ENCODE data around the gene KRTAP10-4.
"Not testable (repeated sequence)": the region's sequence is repeated elsewhere in the genome, so short reads cannot be mapped to it uniquely, and the experiment has no call there.

KRTAP10-4 gene

DNA sequence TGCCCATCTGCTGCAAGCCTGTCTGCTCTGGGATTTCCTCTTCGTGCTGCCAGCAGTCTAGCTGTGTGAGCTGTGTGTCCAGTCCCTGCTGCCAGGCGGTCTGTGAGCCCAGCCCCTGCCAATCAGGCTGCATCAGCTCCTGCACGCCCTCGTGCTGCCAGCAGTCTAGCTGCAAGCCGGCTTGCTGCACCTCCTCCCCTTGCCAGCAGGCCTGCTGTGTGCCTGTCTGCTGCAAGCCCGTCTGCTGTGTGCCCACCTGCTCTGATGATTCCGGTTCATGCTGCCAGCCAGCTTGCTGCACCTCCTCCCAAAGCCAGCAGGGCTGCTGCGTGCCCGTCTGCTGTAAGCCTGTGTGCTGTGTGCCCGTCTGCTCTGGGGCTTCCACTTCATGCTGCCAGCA lies 27.6 kb downstream of the KRTAP10-4 start:
- H3K4me3 ChIP-seq (ENCODE audit: low read length); H3K27me3 ChIP-seq (ENCODE audit: control insufficient read depth, insufficient read depth, low read length); H3K4me1 ChIP-seq (ENCODE audit: control insufficient read depth, insufficient read depth, low read length); H3K27ac ChIP-seq (ENCODE audit: low read length); H3K36me3 ChIP-seq (ENCODE audit: control insufficient read depth, insufficient read depth, low read length); H3K9me3 ChIP-seq (ENCODE audit: control insufficient read depth, insufficient read depth, low read length); DNase-seq (ENCODE audit: low read depth, low spot score): not testable (repeated sequence)
- no CpG with 5 or more reads among the region's 10 CpGs for WGBS (ENCODE audit: insufficient coverage, insufficient read length)

DNA sequence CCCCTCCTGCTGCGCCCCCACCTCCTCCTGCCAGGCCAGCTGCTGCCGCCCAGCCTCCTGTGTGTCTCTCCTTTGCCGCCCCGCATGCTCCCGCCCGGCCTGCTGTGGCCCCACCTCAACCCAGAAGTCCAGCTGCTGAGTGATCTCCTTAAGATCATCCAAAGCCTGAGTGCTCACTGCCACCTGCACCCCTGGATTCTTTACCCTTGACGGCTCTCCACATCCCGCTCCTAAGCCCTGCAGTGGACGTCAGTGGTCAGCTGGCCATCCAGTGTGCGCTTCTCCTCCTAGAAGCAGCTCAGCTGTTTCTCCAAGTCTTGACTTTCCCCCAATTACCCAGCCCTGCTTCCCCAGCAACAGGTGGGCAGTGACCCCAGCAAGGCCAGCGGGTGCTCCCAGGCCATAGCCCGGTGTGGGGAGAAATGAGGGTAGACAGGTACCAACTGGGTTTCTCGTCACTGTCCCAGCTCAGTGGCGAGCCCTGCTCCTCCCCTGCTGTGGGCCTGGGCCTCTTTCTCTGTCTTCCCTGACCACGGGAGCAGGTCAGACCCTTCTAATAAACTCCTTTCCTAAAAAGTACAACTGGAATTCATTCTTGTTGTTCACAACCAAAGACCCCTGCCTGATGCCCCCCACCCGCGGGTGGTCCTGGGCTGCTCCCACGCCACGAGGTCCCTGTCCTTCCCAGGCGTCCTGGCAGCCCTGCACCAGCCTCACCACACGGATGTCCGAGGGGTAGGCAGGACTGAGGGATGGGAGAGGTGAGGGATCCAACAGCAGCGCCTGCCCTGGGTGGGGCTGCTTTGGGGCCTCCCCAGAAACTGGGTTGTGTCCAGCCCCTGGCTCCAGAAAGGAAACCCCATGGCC lies 28.3 kb downstream of the KRTAP10-4 start:
- no peaks in the 10 kb centered on the region for H3K36me3 ChIP-seq (ENCODE audit: control insufficient read depth, insufficient read depth, low read length)
- no peak overlapping the region for H3K27ac ChIP-seq (ENCODE audit: low read length)
- WGBS (ENCODE audit: insufficient coverage, insufficient read length): no CpG with 5 or more reads among the region's 23 CpGs
- no peaks in the 10 kb centered on the region; the same call in 1 of the 2 replicates for H3K4me1 ChIP-seq (ENCODE audit: control insufficient read depth, insufficient read depth, low read length)
- no peaks in the 10 kb centered on the region for H3K9me3 ChIP-seq (ENCODE audit: control insufficient read depth, insufficient read depth, low read length)
- DNase-seq (ENCODE audit: low read depth, low spot score): no peak
- no peaks in the 10 kb centered on the region for H3K27me3 ChIP-seq (ENCODE audit: control insufficient read depth, insufficient read depth, low read length)
- no peak overlapping the region for H3K4me3 ChIP-seq (ENCODE audit: low read length)

DNA sequence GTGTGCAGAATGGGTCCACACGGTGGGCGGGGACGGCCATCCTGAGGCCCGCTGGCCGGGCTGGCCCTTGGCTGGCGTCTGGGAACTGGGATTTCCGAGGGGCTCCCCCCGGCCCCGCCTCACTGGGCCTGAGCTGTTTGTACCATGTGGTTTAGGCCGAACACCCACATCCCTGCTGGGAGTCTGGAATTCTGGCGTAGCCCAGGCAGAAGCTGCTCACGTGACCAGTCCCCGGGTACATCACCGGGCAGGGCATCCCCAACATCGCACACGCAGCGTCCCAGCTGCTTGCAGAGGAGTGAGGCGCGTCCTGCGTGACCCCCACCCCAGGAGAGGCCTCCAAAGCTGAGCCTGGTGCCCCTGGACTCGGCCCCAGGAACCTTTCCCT lies 28.9 kb downstream of the KRTAP10-4 start:
- Histone ChIP-seq H3K36me3 (ENCODE audit: control insufficient read depth, insufficient read depth, low read length) (no peaks in the 10 kb centered on the region), H3K27me3 (ENCODE audit: control insufficient read depth, insufficient read depth, low read length) (no peaks in the 10 kb centered on the region), H3K4me1 (ENCODE audit: control insufficient read depth, insufficient read depth, low read length) (no peaks in the 10 kb centered on the region; the same call in 1 of the 2 replicates), H3K4me3 (ENCODE audit: low read length) (no peak overlapping the region), H3K9me3 (ENCODE audit: control insufficient read depth, insufficient read depth, low read length) (no peaks in the 10 kb centered on the region), H3K27ac (ENCODE audit: low read length) (no peak overlapping the region)
- DNase-seq (ENCODE audit: low read depth, low spot score): no peak
- WGBS (ENCODE audit: insufficient coverage, insufficient read length): no CpG with 5 or more reads among the region's 21 CpGs

DNA sequence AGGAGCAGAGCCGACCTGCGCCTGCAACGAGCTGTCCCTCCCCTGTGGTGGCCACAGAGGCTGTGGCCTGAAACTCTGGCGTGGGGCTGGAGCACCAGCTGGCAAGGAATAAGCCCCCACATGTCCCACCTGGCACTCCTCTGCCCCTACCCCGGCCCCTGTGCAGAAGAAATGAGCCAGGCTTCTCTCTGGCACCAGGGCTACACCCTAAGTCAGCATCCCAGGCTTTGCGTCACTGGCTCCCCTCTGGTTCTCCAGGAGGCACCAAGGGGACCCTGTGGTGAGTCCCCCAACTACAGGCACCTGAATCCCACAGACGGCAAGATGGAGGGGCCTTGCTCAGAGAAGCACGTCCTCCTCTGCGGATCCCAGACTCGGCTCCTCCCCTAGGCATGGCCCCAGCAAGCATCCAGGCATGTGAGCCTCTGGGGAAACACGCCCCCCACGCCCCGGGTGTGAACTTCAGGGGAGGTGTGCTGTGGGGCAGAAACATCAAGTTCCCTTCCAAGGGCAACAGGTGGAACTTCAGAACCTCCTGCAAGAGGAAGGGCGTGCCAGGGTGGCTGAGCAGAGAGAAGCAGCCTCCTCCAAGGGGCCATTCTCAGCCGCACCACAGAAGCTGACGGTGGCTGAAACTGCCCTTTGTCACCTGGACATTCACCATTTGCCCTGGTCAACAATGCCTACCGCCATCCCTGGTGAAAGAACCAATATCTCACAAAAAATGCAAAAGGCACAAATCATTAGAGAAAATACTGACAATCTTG lies 29.8 kb downstream of the KRTAP10-4 start:
- Histone ChIP-seq H3K9me3 (ENCODE audit: control insufficient read depth, insufficient read depth, low read length) (no peaks in the 10 kb centered on the region), H3K36me3 (ENCODE audit: control insufficient read depth, insufficient read depth, low read length) (no peaks in the 10 kb centered on the region), H3K4me1 (ENCODE audit: control insufficient read depth, insufficient read depth, low read length) (no peaks in the 10 kb centered on the region; the same call in 1 of the 2 replicates), H3K27me3 (ENCODE audit: control insufficient read depth, insufficient read depth, low read length) (no peaks in the 10 kb centered on the region), H3K4me3 (ENCODE audit: low read length) (no peak overlapping the region), H3K27ac (ENCODE audit: low read length) (no peak overlapping the region)
- no peak for DNase-seq (ENCODE audit: low read depth, low spot score)
- no CpG with 5 or more reads among the region's 17 CpGs for WGBS (ENCODE audit: insufficient coverage, insufficient read length)

DNA sequence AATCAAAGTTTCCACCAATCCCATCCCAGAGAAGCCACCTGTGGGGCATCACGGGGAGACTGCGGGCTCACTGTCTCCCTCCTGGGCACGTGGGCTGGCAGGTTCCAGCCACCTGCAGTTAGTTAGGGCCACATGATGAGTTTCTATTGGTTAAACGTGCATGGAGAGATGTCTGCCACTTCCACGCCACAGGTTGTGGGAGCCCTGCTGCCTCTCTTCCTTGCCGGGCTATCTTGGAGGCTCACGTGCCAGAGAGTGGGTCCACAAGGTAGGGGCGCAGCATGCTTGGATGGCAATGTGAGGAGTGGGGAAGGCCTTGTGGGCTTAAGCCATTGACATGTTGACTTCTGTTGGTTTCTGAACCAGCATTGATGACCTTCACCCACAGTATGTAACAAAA lies 30.4 kb downstream of the KRTAP10-4 start:
- Histone ChIP-seq H3K27ac (ENCODE audit: low read length) (no peak overlapping the region), H3K4me1 (ENCODE audit: control insufficient read depth, insufficient read depth, low read length) (no peaks in the 10 kb centered on the region; the same call in 1 of the 2 replicates), H3K27me3 (ENCODE audit: control insufficient read depth, insufficient read depth, low read length) (no peaks in the 10 kb centered on the region), H3K36me3 (ENCODE audit: control insufficient read depth, insufficient read depth, low read length) (no peaks in the 10 kb centered on the region), H3K9me3 (ENCODE audit: control insufficient read depth, insufficient read depth, low read length) (no peaks in the 10 kb centered on the region), H3K4me3 (ENCODE audit: low read length) (no peak overlapping the region)
- no peak for DNase-seq (ENCODE audit: low read depth, low spot score)
- WGBS (ENCODE audit: insufficient coverage, insufficient read length): no CpG with 5 or more reads among the region's 8 CpGs

DNA sequence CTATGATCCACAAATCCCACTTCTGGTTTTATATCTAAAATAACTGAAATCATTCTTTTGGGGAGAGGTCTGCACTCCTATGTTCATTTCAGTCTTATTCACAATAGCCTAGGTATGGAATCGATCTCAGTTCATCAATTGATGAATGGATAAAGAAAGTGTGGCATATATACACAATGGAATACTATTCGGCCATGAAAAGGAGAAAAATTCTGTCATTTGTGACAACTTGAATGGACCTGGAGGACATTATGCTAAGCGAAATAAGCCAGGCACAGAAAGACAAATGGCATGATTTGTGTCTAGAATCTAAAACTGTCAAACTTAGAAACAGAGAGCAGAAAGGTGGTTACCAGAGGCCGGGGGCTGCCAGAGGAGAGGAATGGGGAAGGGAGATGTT lies 33.0 kb downstream of the KRTAP10-4 start:
- H3K27ac ChIP-seq (ENCODE audit: low read length): no peak overlapping the region
- no CpG with 5 or more reads among the region's 4 CpGs for WGBS (ENCODE audit: insufficient coverage, insufficient read length)
- no peaks in the 10 kb centered on the region for H3K36me3 ChIP-seq (ENCODE audit: control insufficient read depth, insufficient read depth, low read length)
- H3K27me3 ChIP-seq (ENCODE audit: control insufficient read depth, insufficient read depth, low read length): no peaks in the 10 kb centered on the region
- no peaks in the 10 kb centered on the region for H3K9me3 ChIP-seq (ENCODE audit: control insufficient read depth, insufficient read depth, low read length)
- H3K4me3 ChIP-seq (ENCODE audit: low read length): no peak overlapping the region
- no peaks in the 10 kb centered on the region; the same call in 1 of the 2 replicates for H3K4me1 ChIP-seq (ENCODE audit: control insufficient read depth, insufficient read depth, low read length)
- no peak for DNase-seq (ENCODE audit: low read depth, low spot score)

DNA sequence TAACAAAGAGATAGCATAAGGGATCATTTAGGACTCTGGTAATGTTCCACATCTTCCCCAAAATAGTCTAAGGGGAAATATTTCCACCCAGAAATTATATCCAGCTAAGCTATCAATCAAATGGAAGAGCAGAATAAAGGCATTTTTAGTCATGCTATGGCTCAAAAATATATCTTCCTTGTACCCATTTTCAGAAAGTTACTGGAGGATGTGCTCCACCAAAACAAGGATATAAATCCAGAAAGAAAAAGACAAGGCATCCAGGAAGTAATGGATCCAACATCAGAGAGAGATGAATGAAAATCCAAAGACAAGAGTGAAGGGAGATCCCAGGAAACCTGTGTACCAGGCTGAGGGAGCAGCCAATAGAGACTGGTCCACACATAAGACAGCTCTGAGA lies 35.7 kb downstream of the KRTAP10-4 start:
- no peaks in the 10 kb centered on the region for H3K27me3 ChIP-seq (ENCODE audit: control insufficient read depth, insufficient read depth, low read length)
- no peaks in the 10 kb centered on the region for H3K4me1 ChIP-seq (ENCODE audit: control insufficient read depth, insufficient read depth, low read length)
- H3K36me3 ChIP-seq (ENCODE audit: control insufficient read depth, insufficient read depth, low read length): no peaks in the 10 kb centered on the region
- DNase-seq (ENCODE audit: low read depth, low spot score): no peak
- H3K4me3 ChIP-seq (ENCODE audit: low read length): no peak overlapping the region
- H3K9me3 ChIP-seq (ENCODE audit: control insufficient read depth, insufficient read depth, low read length): no peaks in the 10 kb centered on the region
- H3K27ac ChIP-seq (ENCODE audit: low read length): no peak overlapping the region

DNA sequence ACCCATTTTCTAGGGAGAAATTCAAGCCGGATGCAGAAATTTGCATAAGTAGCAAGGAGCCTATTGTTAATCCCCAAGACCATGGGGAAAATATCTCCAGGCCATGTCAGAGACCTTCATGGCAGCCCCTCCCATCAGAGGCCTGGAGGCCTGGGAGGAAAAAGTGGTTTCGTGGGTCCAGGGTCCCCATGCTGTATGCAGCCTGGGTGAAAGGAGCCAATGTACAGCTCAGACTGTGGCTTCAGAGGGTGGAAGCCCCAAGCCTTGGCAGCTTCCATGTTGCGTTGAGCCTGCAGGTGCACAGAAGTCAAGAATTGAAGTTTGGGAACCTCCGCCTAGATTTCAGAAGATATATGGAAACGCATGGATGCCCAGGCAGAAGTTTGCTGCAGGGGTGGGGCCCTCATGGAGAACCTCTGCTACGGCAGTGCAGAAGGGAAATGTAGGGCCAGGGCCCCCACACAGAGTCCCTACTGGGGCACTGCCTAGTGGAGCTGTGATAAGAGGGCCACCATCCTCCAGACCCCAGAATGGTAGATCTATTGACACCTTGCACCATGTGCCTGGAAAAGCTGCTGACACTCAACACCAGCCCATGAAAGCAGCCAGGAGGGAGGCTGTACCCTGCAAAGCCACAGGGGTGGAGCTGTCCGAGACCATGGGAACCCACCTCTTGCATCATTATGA lies 36.8 kb downstream of the KRTAP10-4 start:
- not testable (repeated sequence) for H3K4me3 ChIP-seq (ENCODE audit: low read length); DNase-seq (ENCODE audit: low read depth, low spot score); H3K27ac ChIP-seq (ENCODE audit: low read length); H3K36me3 ChIP-seq (ENCODE audit: control insufficient read depth, insufficient read depth, low read length); H3K9me3 ChIP-seq (ENCODE audit: control insufficient read depth, insufficient read depth, low read length); H3K27me3 ChIP-seq (ENCODE audit: control insufficient read depth, insufficient read depth, low read length); H3K4me1 ChIP-seq (ENCODE audit: control insufficient read depth, insufficient read depth, low read length)
- no CpG with 5 or more reads among the region's 7 CpGs for WGBS (ENCODE audit: insufficient coverage, insufficient read length)

DNA sequence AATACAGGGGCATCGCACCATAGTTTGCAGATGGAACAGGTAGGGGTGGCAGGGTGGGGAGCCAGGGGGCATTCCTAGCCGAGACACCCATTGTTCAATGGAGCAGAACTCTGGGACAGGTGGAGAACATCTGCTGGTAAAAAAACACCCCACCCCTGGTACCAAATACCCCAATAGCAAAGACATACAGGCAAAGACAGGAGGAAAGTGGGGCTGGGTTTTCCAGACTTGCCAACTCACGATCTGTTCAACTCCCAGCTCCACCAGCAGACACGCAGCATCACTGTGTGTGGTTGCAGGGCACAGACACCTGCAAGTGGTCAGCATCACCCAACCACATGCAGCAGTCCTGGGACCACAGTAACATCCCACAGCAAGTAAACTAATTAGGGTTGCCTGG lies 38.0 kb downstream of the KRTAP10-4 start:
- Histone ChIP-seq H3K4me1 (ENCODE audit: control insufficient read depth, insufficient read depth, low read length) (no peaks in the 10 kb centered on the region), H3K27ac (ENCODE audit: low read length) (no peak overlapping the region), H3K4me3 (ENCODE audit: low read length) (no peak overlapping the region), H3K36me3 (ENCODE audit: control insufficient read depth, insufficient read depth, low read length) (no peaks in the 10 kb centered on the region), H3K9me3 (ENCODE audit: control insufficient read depth, insufficient read depth, low read length) (no peaks in the 10 kb centered on the region), H3K27me3 (ENCODE audit: control insufficient read depth, insufficient read depth, low read length) (no peaks in the 10 kb centered on the region)
- DNase-seq (ENCODE audit: low read depth, low spot score): no peak
- no CpG with 5 or more reads among the region's 4 CpGs for WGBS (ENCODE audit: insufficient coverage, insufficient read length)

DNA sequence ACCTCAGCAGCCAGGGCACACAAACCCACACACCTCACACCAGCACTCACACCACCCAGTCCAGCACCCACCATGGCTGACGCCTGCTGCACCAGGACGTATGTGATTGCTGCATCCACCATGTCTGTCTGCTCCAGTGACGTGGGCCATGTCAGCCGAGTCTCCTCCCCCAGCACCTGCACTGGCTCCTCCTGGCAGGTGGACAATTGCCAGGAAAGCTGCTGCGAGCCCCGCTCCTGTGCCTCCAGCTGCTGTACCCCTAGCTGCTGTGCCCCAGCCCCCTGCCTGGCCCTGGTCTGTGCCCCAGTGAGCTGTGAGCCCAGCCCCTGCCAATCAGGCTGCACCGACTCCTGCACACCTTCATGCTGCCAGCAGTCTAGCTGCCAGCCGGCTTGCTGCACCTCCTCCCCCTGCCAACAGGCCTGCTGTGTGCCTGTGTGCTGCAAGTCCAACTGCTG lies 38.5 kb downstream of the KRTAP10-4 start, which contains the start of gene KRTAP10-8:
TSS of gene KRTAP10-8 (plus strand) at position 51 of the 458 bp plus-strand sequence. CDS start at position 73, 22 bp downstream.
- Histone ChIP-seq H3K4me3 (ENCODE audit: low read length) (no peak within 1 kb of the TSS), H3K36me3 (ENCODE audit: control insufficient read depth, insufficient read depth, low read length) (no peaks in the 10 kb centered on the region), H3K27me3 (ENCODE audit: control insufficient read depth, insufficient read depth, low read length) (no peaks in the 10 kb centered on the region), H3K4me1 (ENCODE audit: control insufficient read depth, insufficient read depth, low read length) (no peaks in the 10 kb centered on the region; the same call in 1 of the 2 replicates), H3K9me3 (ENCODE audit: control insufficient read depth, insufficient read depth, low read length) (no peaks in the 10 kb centered on the region), H3K27ac (ENCODE audit: low read length) (no peak within 1 kb of the TSS)
- WGBS (ENCODE audit: insufficient coverage, insufficient read length): no CpG with 5 or more reads among the region's 8 CpGs
- DNase-seq (ENCODE audit: low read depth, low spot score): no peak
